ENCODE results near the gene GFY. TPM values are rescaled to one million over a fixed set of nuclear protein-coding genes. Genes with fewer than 3 reads are reported as not detected.

GFY gene
- total RNA-seq, 2 donors from 2014 or later, result 0.18 TPM; not detected in 1

- H3K4me1 Mint-ChIP-seq, result no peaks in the 10 kb centered on the region
- no peaks in the 10 kb centered on the region for H3K36me3 Mint-ChIP-seq (ENCODE audit: low read depth)
- H3K27ac Mint-ChIP-seq, result no peak overlapping the region
- Histone ChIP-seq H3K9me3 (ENCODE audit: control insufficient read depth, low read length) (no peaks in the 10 kb centered on the region), H3K27ac (ENCODE audit: low read depth, low read length) (no peak overlapping the region), H3K4me1 (ENCODE audit: control insufficient read depth, insufficient read depth, low read length) (no peaks in the 10 kb centered on the region), H3K36me3 (ENCODE audit: control insufficient read depth, insufficient read depth, low read length) (no peaks in the 10 kb centered on the region), H3K9ac (ENCODE audit: extremely low read depth, low read length, poor library complexity, severe bottlenecking) (no peak overlapping the region), H3K4me3 (ENCODE audit: low read length) (no peak overlapping the region), H3K27me3 (ENCODE audit: control insufficient read depth, insufficient read depth, low read length, poor library complexity, severe bottlenecking) (peaks cover 9% of the 10 kb centered on the region)
- H3K4me3 Mint-ChIP-seq, result no peak overlapping the region
- peaks cover 1% of the 10 kb centered on the region for H3K9me3 Mint-ChIP-seq
- no peak for DNase-seq
- peaks cover 28% of the 10 kb centered on the region for H3K27me3 Mint-ChIP-seq (ENCODE audit: insufficient read depth)
- no peak for TF ChIP-seq CTCF (conservative IDR thresholded peaks at IDR 0.05)
- 91 to 95% methylated on average over 17 to 20 of the region's 20 CpGs for WGBS, 2 experiments (ENCODE audit: insufficient coverage in 1 of 2, insufficient read length in 1 of 2)
These were observed 35.8 kb upstream of the GFY start for GRCh38 chr19:49389406-49389805.

GRCh38 chr19:49390131-49390928, 34.9 kb upstream of the GFY start:
- Mint-ChIP-seq H3K9me3 (peaks cover 1% of the 10 kb centered on the region), H3K27ac (no peak overlapping the region), H3K36me3 (ENCODE audit: low read depth) (no peaks in the 10 kb centered on the region), H3K27me3 (ENCODE audit: insufficient read depth) (peaks cover 26% of the 10 kb centered on the region), H3K4me1 (no peaks in the 10 kb centered on the region), H3K4me3 (no peak overlapping the region)
- 82 to 88% methylated on average over 10 to 26 of the region's 26 CpGs for WGBS, 2 experiments (ENCODE audit: insufficient coverage in 1 of 2, insufficient read length in 1 of 2)
- no peak for DNase-seq
- Histone ChIP-seq H3K27ac (ENCODE audit: low read depth, low read length) (no peak overlapping the region), H3K4me3 (ENCODE audit: low read length) (no peak overlapping the region), H3K9me3 (ENCODE audit: control insufficient read depth, low read length) (no peaks in the 10 kb centered on the region), H3K27me3 (ENCODE audit: control insufficient read depth, insufficient read depth, low read length, poor library complexity, severe bottlenecking) (peaks cover 9% of the 10 kb centered on the region), H3K9ac (ENCODE audit: extremely low read depth, low read length, poor library complexity, severe bottlenecking) (no peak overlapping the region), H3K36me3 (ENCODE audit: control insufficient read depth, insufficient read depth, low read length) (no peaks in the 10 kb centered on the region), H3K4me1 (ENCODE audit: control insufficient read depth, insufficient read depth, low read length) (no peaks in the 10 kb centered on the region)
- TF ChIP-seq CTCF (conservative IDR thresholded peaks at IDR 0.05), result no peak

GRCh38 chr19:49390929-49391359, 34.2 kb upstream of the GFY start:
- no peak for DNase-seq
- no peak overlapping the region for H3K27ac Mint-ChIP-seq
- Histone ChIP-seq H3K9ac (ENCODE audit: extremely low read depth, low read length, poor library complexity, severe bottlenecking) (no peak overlapping the region), H3K36me3 (ENCODE audit: control insufficient read depth, insufficient read depth, low read length) (no peaks in the 10 kb centered on the region), H3K27me3 (ENCODE audit: control insufficient read depth, insufficient read depth, low read length, poor library complexity, severe bottlenecking) (peaks cover 9% of the 10 kb centered on the region), H3K4me1 (ENCODE audit: control insufficient read depth, insufficient read depth, low read length) (no peaks in the 10 kb centered on the region), H3K27ac (ENCODE audit: low read depth, low read length) (no peak overlapping the region), H3K9me3 (ENCODE audit: control insufficient read depth, low read length) (no peaks in the 10 kb centered on the region), H3K4me3 (ENCODE audit: low read length) (no peak overlapping the region)
- H3K4me3 Mint-ChIP-seq, result no peak overlapping the region
- peaks cover 24% of the 10 kb centered on the region for H3K27me3 Mint-ChIP-seq (ENCODE audit: insufficient read depth)
- WGBS, 2 experiments (ENCODE audit: insufficient coverage in 1 of 2, insufficient read length in 1 of 2), result 74 to 83% methylated on average over 5 to 9 of the region's 9 CpGs
- peaks cover 1% of the 10 kb centered on the region for H3K9me3 Mint-ChIP-seq
- H3K36me3 Mint-ChIP-seq (ENCODE audit: low read depth), result no peaks in the 10 kb centered on the region
- no peak for TF ChIP-seq CTCF (conservative IDR thresholded peaks at IDR 0.05)
- no peaks in the 10 kb centered on the region for H3K4me1 Mint-ChIP-seq
